H9 (cell line): ENCODE measurements around the gene TRAF5. TPM values are rescaled to one million over a fixed set of nuclear protein-coding genes. Genes with fewer than 3 reads are reported as not detected.

Source experiments
- DNase-seq: peaks from one replicate; pipeline ENCODE4 v3.0.0-alpha.2; 2017
- H2AFZ ChIP-seq: one replicate; pipeline ENCODE4 v1.6.1; 2013; ENCODE audit warnings: mild to moderate bottlenecking, low read length, control low read depth, moderate library complexity
- H2AK5ac ChIP-seq: 2 replicates; pipeline ENCODE4 v1.6.1; 2013; ENCODE audit warnings: low read length, control low read depth, mixed read lengths; ENCODE audit not compliant: insufficient read length
- H2BK120ac ChIP-seq: one replicate; pipeline ENCODE4 v1.6.1; 2013; ENCODE audit warnings: low read depth, mild to moderate bottlenecking, low read length, control low read depth, inconsistent platforms; ENCODE audit not compliant: poor library complexity, severe bottlenecking
- H2BK12ac ChIP-seq: 2 replicates; pipeline ENCODE4 v1.6.1; 2013; ENCODE audit warnings: low read length, control low read depth, mixed read lengths, low read depth; ENCODE audit not compliant: insufficient read length
- H2BK15ac ChIP-seq: 2 replicates; pipeline ENCODE4 v1.6.1; 2013; ENCODE audit warnings: low read depth, low read length, control low read depth
- H2BK20ac ChIP-seq: one replicate; pipeline ENCODE4 v1.6.1; 2013; ENCODE audit warnings: low read depth, mild to moderate bottlenecking, low read length, control low read depth, inconsistent platforms; ENCODE audit not compliant: poor library complexity, severe bottlenecking
- H2BK5ac ChIP-seq: 2 replicates; pipeline ENCODE4 v1.6.1; 2013; ENCODE audit warnings: low read length, control low read depth, mixed read lengths; ENCODE audit not compliant: insufficient read length
- H3K14ac ChIP-seq: 2 replicates; pipeline ENCODE4 v1.6.1; 2013; ENCODE audit warnings: low read length, control low read depth; ENCODE audit not compliant: insufficient read depth
- H3K18ac ChIP-seq: 2 replicates; pipeline ENCODE4 v1.6.1; 2013; ENCODE audit warnings: low read depth, mild to moderate bottlenecking, mixed read lengths, low read length, control low read depth; ENCODE audit not compliant: insufficient read length
- H3K23ac ChIP-seq: 2 replicates; pipeline ENCODE4 v1.6.1; 2013; ENCODE audit warnings: low read length, control low read depth, mixed read lengths, low read depth; ENCODE audit not compliant: insufficient read length
- H3K23me2 ChIP-seq: 2 replicates; pipeline ENCODE4 v1.6.1; 2013; ENCODE audit warnings: low read depth, mild to moderate bottlenecking, mixed read lengths, low read length, control low read depth; ENCODE audit not compliant: insufficient read length, poor library complexity, severe bottlenecking
- H3K27ac ChIP-seq: 2 replicates; pipeline ENCODE4 v1.5.1; 2013; ENCODE audit warnings: low read length, control low read depth, mixed read lengths, low read depth; ENCODE audit not compliant: insufficient read length
- H3K27me3 ChIP-seq: 2 replicates; pipeline ENCODE4 v1.6.1; 2013; ENCODE audit warnings: low read length, control low read depth, inconsistent platforms; ENCODE audit not compliant: insufficient read depth
- H3K4ac ChIP-seq: 2 replicates; pipeline ENCODE4 v1.6.1; 2013; ENCODE audit warnings: low read depth, mild to moderate bottlenecking, control low read depth, inconsistent platforms, low read length, moderate library complexity
- H3K4me1 ChIP-seq: 2 replicates; pipeline ENCODE4 v1.6.1; 2013; ENCODE audit warnings: low read length, control low read depth, inconsistent platforms; ENCODE audit not compliant: insufficient read depth
- H3K4me2 ChIP-seq: 2 replicates; pipeline ENCODE4 v1.6.1; 2013; ENCODE audit warnings: low read length, control low read depth, mixed read lengths; ENCODE audit not compliant: insufficient read length, insufficient read depth
- H3K56ac ChIP-seq: 2 replicates; pipeline ENCODE4 v1.6.1; 2013; ENCODE audit warnings: low read depth, mild to moderate bottlenecking, mixed read lengths, low read length, control low read depth; ENCODE audit not compliant: insufficient read length
- H3K79me1 ChIP-seq: 2 replicates; pipeline ENCODE4 v1.6.1; 2013; ENCODE audit warnings: low read depth, mild to moderate bottlenecking, moderate library complexity, low read length, control low read depth, inconsistent platforms; ENCODE audit not compliant: insufficient read depth, poor library complexity, severe bottlenecking
- H3K79me2 ChIP-seq: 2 replicates; pipeline ENCODE4 v1.6.1; 2013; ENCODE audit warnings: low read length, control low read depth, inconsistent platforms; ENCODE audit not compliant: insufficient read depth
- H3K9ac ChIP-seq: 2 replicates; pipeline ENCODE4 v1.6.1; 2013; ENCODE audit warnings: low read length, control low read depth, mixed read lengths; ENCODE audit not compliant: insufficient read length; ENCODE audit errors: extremely low read depth
- H3K9me3 ChIP-seq: one replicate; pipeline ENCODE4 v1.6.1; 2013; ENCODE audit warnings: low read depth, low read length, inconsistent platforms; ENCODE audit not compliant: control insufficient read depth
- H3T11ph ChIP-seq: one replicate; pipeline ENCODE4 v1.6.1; 2013; ENCODE audit warnings: mild to moderate bottlenecking, low read length, control low read depth, inconsistent platforms
- H4K20me1 ChIP-seq: one replicate; pipeline ENCODE4 v1.6.1; 2013; ENCODE audit not compliant: control insufficient read depth, insufficient read length, insufficient read depth
- H4K5ac ChIP-seq: 2 replicates; pipeline ENCODE4 v1.6.1; 2013; ENCODE audit warnings: low read depth, mild to moderate bottlenecking, mixed read lengths, low read length, control low read depth; ENCODE audit not compliant: insufficient read length
- H4K8ac ChIP-seq: replicated peaks from 2 replicates; pipeline ENCODE4 v1.6.1; 2013; ENCODE audit warnings: low read length, control low read depth, mixed read lengths, low read depth; ENCODE audit not compliant: insufficient read length
- H4K91ac ChIP-seq: 2 replicates; pipeline ENCODE4 v1.6.1; 2013; ENCODE audit warnings: low read depth, mild to moderate bottlenecking, moderate library complexity, mixed read lengths, low read length, control low read depth; ENCODE audit not compliant: insufficient read length
- H3K27ac Mint-ChIP-seq, 3 experiments: 2 replicates in 2 of 3; 3 replicates in 1 of 3; pipeline ENCODE4 v1.8.0; 2020 to 2021; ENCODE audit warnings: mixed read lengths in 3 of 3, mild to moderate bottlenecking in 1 of 3, moderate library complexity in 1 of 3
- H3K27me3 Mint-ChIP-seq: 2 replicates; pipeline ENCODE4 v1.8.0; 2021; ENCODE audit warnings: low read depth, mild to moderate bottlenecking, moderate library complexity, mixed read lengths
- H3K36me3 Mint-ChIP-seq, 3 experiments: 2 replicates in 2 of 3; 3 replicates in 1 of 3; pipeline ENCODE4 v1.8.0; 2020 to 2021; ENCODE audit warnings: low read depth in 3 of 3, mixed read lengths in 3 of 3; ENCODE audit not compliant: insufficient read depth in 1 of 3
- H3K4me1 Mint-ChIP-seq, 2 experiments: 2 replicates each; pipeline ENCODE4 v1.8.0; 2020; ENCODE audit warnings: mixed read lengths in 2 of 2
- H3K4me3 Mint-ChIP-seq, 2 experiments: 2 replicates in 1 of 2; 3 replicates in 1 of 2; pipeline ENCODE4 v1.8.0; 2020 to 2021; ENCODE audit warnings: mild to moderate bottlenecking in 2 of 2, mixed read lengths in 2 of 2, moderate library complexity in 1 of 2
- H3K9me3 Mint-ChIP-seq, 2 experiments: 2 replicates in 1 of 2; 3 replicates in 1 of 2; pipeline ENCODE4 v1.8.0; 2020; ENCODE audit warnings: mild to moderate bottlenecking in 2 of 2, mixed read lengths in 2 of 2, moderate library complexity in 1 of 2
- CTCF ChIP-seq: fragments of 200-600 bp; sonication (generic); conservative IDR thresholded peaks from 3 replicates; pipeline ENCODE4 v1.8.0; 2021; ENCODE audit warnings: antibody characterized with exemption, mild to moderate bottlenecking
- WGBS: extraction: QIAGEN DNeasy Blood & Tissue Kit; methylation state at CpG from one replicate; pipeline ENCODE4 v1.1.7; 2013; ENCODE audit warnings: missing lambda C conversion rate, low lambda C conversion rate, mixed read lengths; ENCODE audit not compliant: insufficient read length; ENCODE audit errors: extremely low coverage; 5-methylcytosine and 5-hydroxymethylcytosine counted together
- total RNA-seq: library from RNA; stranded (reverse); gene quantifications from 2 replicates; pipeline ENCODE4 v1.2.1, GENCODE V29; 2021

Gene TRAF5
- total RNA-seq, 1 experiment from 2014 or later = 19.1 TPM

GRCh38 chr1:211372463-211372862 is 45.8 kb downstream of the TRAF5 start:
- DNase-seq = no peak
- no peak overlapping the region for H3K9ac ChIP-seq
- WGBS = no CpG with 5 or more reads among the region's 4 CpGs
- no peak overlapping the region for H3K56ac ChIP-seq
- Mint-ChIP-seq H3K9me3 (no peaks in the 10 kb centered on the region), H3K4me3 (no peak overlapping the region), H3K4me1 (peaks cover 26 to 37% of the 10 kb centered on the region in 2 experiments), H3K36me3 (peaks cover 2 to 16% (median 15%) of the 10 kb centered on the region in 3 experiments; a peak in 5 of 7 replicates), H3K27ac (no peak overlapping the region), H3K27me3 (no peaks in the 10 kb centered on the region)
- no peak overlapping the region for H3K27ac ChIP-seq
- no peak overlapping the region for H3T11ph ChIP-seq
- no peak for TF ChIP-seq CTCF
- H3K4me1 ChIP-seq = peaks cover 3% of the 10 kb centered on the region; the same call in 1 of the 2 replicates
- no peaks in the 10 kb centered on the region for H3K23me2 ChIP-seq
- H3K4me2 ChIP-seq = no peak overlapping the region
- H3K79me1 ChIP-seq = no peaks in the 10 kb centered on the region
- no peak overlapping the region for H2BK5ac ChIP-seq
- H3K18ac ChIP-seq = no peak overlapping the region
- no peaks in the 10 kb centered on the region for H4K20me1 ChIP-seq
- no peak overlapping the region for H2AK5ac ChIP-seq
- no peak overlapping the region for H2BK15ac ChIP-seq
- H2BK12ac ChIP-seq = no peak overlapping the region
- H3K23ac ChIP-seq = no peak overlapping the region
- H3K14ac ChIP-seq = no peak overlapping the region
- no peaks in the 10 kb centered on the region for H3K79me2 ChIP-seq
- H4K91ac ChIP-seq = no peak overlapping the region
- H4K5ac ChIP-seq = no peak overlapping the region
- H3K4ac ChIP-seq = no peak overlapping the region
- no peak overlapping the region for H2AFZ ChIP-seq
- H4K8ac ChIP-seq = no peak overlapping the region
- H2BK120ac ChIP-seq = no peak overlapping the region
- H3K9me3 ChIP-seq = no peaks in the 10 kb centered on the region
- H2BK20ac ChIP-seq = no peak overlapping the region
- H3K27me3 ChIP-seq = no peaks in the 10 kb centered on the region
